Karpas-422 (cell line): Measurements from ENCODE around the gene KLF1. TPM values are rescaled to one million over a fixed set of nuclear protein-coding genes. Genes with fewer than 3 reads are reported as not detected.

Source experiments
- DNase-seq: peaks from one replicate; pipeline ENCODE4 v3.0.0-alpha.2; 2015
- H2AFZ ChIP-seq: fragments of 200-600 bp; sonication (generic); 2 replicates; pipeline ENCODE4 v1.6.1; 2014; ENCODE audit warnings: antibody characterized with exemption, low read length, mixed read lengths
- H3K27ac ChIP-seq: fragments of 200-600 bp; sonication (generic); 2 replicates; pipeline ENCODE4 v1.5.1; 2014; ENCODE audit warnings: mild to moderate bottlenecking, low read length, moderate library complexity
- H3K27me3 ChIP-seq: fragments of 200-600 bp; sonication (generic); 2 replicates; pipeline ENCODE4 v1.6.1; 2014; ENCODE audit warnings: low read length, mixed read lengths
- H3K36me3 ChIP-seq: fragments of 200-600 bp; sonication (generic); 2 replicates; pipeline ENCODE4 v1.6.1; 2014; ENCODE audit warnings: low read length, mixed read lengths; ENCODE audit not compliant: insufficient read depth
- H3K4me1 ChIP-seq: fragments of 200-600 bp; sonication (generic); 2 replicates; pipeline ENCODE4 v1.6.1; 2014; ENCODE audit warnings: mild to moderate bottlenecking, low read length, mixed read lengths
- H3K4me2 ChIP-seq: fragments of 200-600 bp; sonication (generic); 2 replicates; pipeline ENCODE4 v1.6.1; 2014; ENCODE audit warnings: low read length, low read depth, mild to moderate bottlenecking; ENCODE audit not compliant: poor library complexity, severe bottlenecking
- H3K4me3 ChIP-seq: fragments of 200-600 bp; sonication (generic); 2 replicates; pipeline ENCODE4 v1.5.1; 2014; ENCODE audit warnings: mild to moderate bottlenecking, antibody characterized with exemption, low read length, mixed read lengths
- H3K79me2 ChIP-seq: fragments of 200-600 bp; sonication (generic); 2 replicates; pipeline ENCODE4 v1.6.1; 2014; ENCODE audit warnings: mild to moderate bottlenecking, low read length, mixed read lengths
- H3K9ac ChIP-seq: fragments of 200-600 bp; sonication (generic); 2 replicates; pipeline ENCODE4 v1.6.0; 2014; ENCODE audit warnings: low read length
- H3K9me2 ChIP-seq: fragments of 200-600 bp; sonication (generic), shearing (Covaris generic); replicated peaks from 2 replicates; pipeline ENCODE4 v1.6.0; 2014; ENCODE audit warnings: mild to moderate bottlenecking, low read length, moderate library complexity; ENCODE audit not compliant: insufficient read depth
- H3K9me3 ChIP-seq: fragments of 300-700, 200-600 bp; sonication (generic); 2 replicates; pipeline ENCODE4 v1.6.1; 2014; ENCODE audit warnings: low read length, mixed read lengths
- H4K20me1 ChIP-seq: fragments of 200-600 bp; sonication (generic); 2 replicates; pipeline ENCODE4 v1.6.1; 2014; ENCODE audit warnings: mild to moderate bottlenecking, antibody characterized with exemption, low read length, low read depth; ENCODE audit not compliant: insufficient read depth
- total RNA-seq: library from RNA; depleted of rRNA; stranded (reverse); fragments of >200 nt; shearing (Covaris generic); gene quantifications from 2 replicates; pipeline ENCODE4 v1.2.3, GENCODE V29; 2014; ENCODE audit warnings: low replicate concordance

KLF1 gene
- total RNA-seq, 1 experiment from 2014 or later, result not detected

DNA sequence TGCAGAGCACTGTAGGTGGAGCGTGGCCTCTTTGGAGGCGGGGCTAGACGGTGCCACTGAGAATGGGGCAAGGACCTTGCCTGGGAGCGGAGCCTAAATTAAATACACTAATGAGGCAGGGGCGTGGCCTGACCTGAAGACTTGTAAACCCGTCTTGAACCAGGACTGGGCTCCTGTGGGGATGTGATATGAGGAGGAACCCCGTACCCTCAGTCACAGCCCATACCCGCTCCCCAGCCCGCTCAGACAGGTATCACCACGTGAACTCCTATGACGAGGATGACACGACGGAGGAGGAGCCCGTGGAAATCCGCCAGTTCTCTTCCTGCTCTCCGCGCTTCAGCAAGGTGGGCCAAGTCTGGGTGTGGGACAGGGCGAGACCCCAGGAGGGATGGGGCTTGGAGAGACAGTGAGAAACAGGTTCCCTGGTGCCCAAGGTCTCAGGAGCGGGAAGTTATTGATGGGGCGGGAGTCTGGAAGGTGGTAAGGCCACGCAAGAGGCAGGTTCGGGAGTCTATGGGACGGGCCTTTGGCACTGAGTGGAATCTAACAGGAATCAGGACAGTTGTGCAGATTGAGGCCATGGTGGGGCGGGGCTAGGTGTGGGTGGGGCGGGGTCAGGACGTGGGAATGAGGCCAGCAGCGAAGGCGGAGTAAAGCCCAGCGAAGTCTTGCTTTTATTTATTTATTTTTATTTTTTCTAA, 20.4 kb downstream of the KLF1 start:
- no peaks in the 10 kb centered on the region for H3K9me3 ChIP-seq
- peak overlapping the region; percentile 72 for H3K4me2 ChIP-seq
- H3K79me2 ChIP-seq, result no peaks in the 10 kb centered on the region
- peak; percentile 57 for DNase-seq
- H3K9ac ChIP-seq, result no peak overlapping the region
- H3K4me3 ChIP-seq, result no peak overlapping the region
- H3K27me3 ChIP-seq, result no peaks in the 10 kb centered on the region
- H2AFZ ChIP-seq, result no peak overlapping the region
- peaks cover 7% of the 10 kb centered on the region for H3K4me1 ChIP-seq
- no peaks in the 10 kb centered on the region for H3K9me2 ChIP-seq
- no peak overlapping the region for H3K27ac ChIP-seq
- H3K36me3 ChIP-seq, result no peaks in the 10 kb centered on the region
- H4K20me1 ChIP-seq, result no peaks in the 10 kb centered on the region

DNA sequence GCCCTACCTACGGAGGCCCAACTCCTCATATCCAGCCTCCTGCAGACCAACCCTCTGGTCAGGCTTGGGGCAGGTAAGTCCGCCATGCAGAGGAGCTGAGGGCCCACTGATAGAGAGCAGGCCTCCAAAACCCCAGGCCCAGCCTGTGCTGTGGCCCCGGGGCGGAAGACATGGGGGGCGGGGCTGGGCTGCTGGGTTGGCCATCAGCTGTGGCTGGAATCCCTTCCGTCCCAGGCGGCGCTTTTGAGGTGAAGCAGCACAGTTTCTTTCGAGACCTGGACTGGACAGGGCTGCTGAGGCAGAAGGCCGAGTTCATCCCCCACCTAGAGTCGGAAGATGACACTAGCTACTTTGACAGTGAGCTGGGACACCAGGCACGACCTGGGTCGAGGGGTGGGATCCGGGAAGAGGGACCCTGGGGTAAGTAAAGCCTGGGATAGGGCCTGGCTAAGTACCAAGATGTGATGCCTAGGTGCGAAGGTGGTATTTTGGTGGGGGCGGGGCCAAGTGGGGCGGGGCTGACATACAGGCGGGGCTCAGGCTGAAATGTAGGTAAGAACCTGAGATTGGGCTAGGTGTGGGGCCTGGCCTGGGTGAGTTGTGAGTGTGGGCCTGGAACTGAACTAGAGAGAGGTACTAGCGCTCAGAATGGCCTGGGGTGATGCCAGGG, 21.1 kb downstream of the KLF1 start:
- Histone ChIP-seq H3K27ac (no peak overlapping the region), H3K4me3 (no peak overlapping the region), H3K79me2 (no peaks in the 10 kb centered on the region), H3K36me3 (no peaks in the 10 kb centered on the region), H3K27me3 (no peaks in the 10 kb centered on the region), H4K20me1 (no peaks in the 10 kb centered on the region), H3K4me1 (peaks cover 7% of the 10 kb centered on the region), H3K9ac (no peak overlapping the region), H3K4me2 (no peak overlapping the region), H3K9me2 (no peaks in the 10 kb centered on the region), H2AFZ (no peak overlapping the region), H3K9me3 (no peaks in the 10 kb centered on the region)
- DNase-seq, result no peak

DNA sequence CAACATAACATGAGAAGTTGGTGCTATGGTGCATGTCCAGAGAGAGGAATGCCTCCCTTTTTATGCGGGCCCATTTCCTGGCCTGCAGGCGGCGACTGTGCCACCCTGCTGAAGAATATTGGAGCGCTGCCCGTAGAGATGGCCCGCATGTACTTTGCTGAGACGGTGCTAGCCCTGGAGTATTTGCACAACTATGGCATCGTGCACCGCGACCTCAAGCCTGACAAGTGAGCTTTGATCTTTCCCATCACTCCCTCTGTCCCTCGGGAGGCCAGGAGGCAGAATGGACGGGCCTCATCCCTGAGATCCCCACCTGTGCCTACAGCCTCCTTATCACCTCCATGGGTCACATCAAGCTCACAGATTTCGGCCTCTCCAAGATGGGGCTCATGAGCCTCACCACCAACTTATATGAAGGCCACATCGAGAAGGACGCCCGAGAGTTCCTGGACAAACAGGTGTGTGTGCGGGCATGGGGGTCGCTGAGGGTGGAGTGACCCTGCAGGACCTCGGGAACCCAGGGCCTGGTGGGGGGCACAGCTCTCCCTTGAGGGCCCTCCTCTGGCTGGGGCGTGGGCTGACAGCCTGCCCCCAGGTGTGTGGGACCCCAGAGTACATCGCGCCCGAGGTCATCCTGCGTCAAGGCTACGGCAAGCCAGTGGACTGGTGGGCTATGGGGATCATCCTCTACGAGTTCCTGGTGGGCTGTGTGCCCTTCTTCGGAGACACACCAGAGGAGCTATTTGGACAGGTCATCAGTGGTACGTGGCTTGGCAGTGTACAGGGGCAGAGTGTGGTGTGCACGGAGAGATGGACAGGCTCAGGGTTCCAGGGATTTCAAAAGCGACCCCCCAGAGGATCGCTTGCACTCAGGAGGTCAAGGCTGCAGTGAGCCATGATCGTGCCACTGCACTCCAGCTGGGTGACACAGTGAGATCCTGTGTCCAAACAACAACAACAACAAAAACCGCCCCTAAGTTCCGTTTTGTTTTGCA, 22.0 kb downstream of the KLF1 start:
- Histone ChIP-seq H3K27me3 (no peaks in the 10 kb centered on the region), H3K79me2 (no peaks in the 10 kb centered on the region), H3K27ac (no peak overlapping the region), H2AFZ (no peak overlapping the region), H3K9me2 (no peaks in the 10 kb centered on the region), H3K36me3 (no peaks in the 10 kb centered on the region), H3K9ac (no peak overlapping the region), H3K4me3 (no peak overlapping the region), H4K20me1 (no peaks in the 10 kb centered on the region), H3K9me3 (no peaks in the 10 kb centered on the region), H3K4me1 (peaks cover 7% of the 10 kb centered on the region), H3K4me2 (no peak overlapping the region)
- peak; percentile 46 for DNase-seq

DNA sequence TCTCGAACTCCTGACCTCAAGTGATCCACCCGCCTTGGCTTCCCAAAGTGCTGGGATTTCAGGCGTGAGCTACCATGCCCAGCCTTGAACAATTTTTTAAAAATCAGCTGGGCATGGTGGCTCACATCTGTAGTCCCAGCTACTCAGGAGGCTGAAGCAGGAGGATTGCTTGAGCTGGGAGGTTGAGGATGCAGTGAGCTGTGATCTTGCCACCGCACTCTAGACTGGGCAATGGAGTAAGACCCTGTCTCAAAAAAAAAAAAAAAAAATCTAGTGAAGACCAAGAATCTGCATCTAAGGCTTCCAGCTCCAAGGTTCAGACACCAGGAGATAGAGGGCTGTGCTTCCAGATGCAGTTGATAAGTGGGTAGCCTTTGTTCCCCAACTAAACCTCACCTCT, 22.9 kb downstream of the KLF1 start:
- Histone ChIP-seq H3K4me3 (no peak overlapping the region), H3K9ac (no peak overlapping the region), H3K9me2 (no peaks in the 10 kb centered on the region), H3K79me2 (no peaks in the 10 kb centered on the region), H3K9me3 (no peaks in the 10 kb centered on the region), H3K4me2 (no peak overlapping the region), H3K36me3 (no peaks in the 10 kb centered on the region), H3K4me1 (peaks cover 7% of the 10 kb centered on the region), H3K27me3 (no peaks in the 10 kb centered on the region), H3K27ac (no peak overlapping the region), H2AFZ (no peak overlapping the region), H4K20me1 (no peaks in the 10 kb centered on the region)
- DNase-seq, result no peak

DNA sequence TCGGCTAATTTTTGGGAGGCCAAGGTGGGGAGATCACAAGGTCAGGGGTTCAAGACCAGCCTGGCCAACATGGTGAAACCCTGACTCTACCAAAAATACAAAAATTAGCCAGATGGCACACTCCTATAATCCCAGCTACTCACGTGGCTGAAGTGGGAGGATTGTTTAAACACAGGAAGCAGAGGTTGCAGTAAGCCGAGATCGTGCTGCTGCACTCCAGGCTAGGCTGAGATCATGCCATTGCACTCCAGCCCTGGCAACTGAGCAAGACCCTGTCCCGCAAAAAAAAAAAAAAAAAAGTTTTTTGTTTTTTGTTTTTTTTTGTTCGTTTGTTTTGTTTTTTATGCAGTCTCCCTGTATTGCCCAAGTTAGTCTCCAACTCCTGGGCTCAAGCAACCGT, 27.5 kb downstream of the KLF1 start:
- no peak overlapping the region for H3K4me3 ChIP-seq
- no peaks in the 10 kb centered on the region for H3K9me3 ChIP-seq
- H3K27ac ChIP-seq, result no peak overlapping the region
- no peaks in the 10 kb centered on the region for H4K20me1 ChIP-seq
- H3K36me3 ChIP-seq, result no peaks in the 10 kb centered on the region
- H3K4me1 ChIP-seq, result no peaks in the 10 kb centered on the region
- H3K79me2 ChIP-seq, result no peaks in the 10 kb centered on the region
- H3K27me3 ChIP-seq, result no peaks in the 10 kb centered on the region
- H3K9ac ChIP-seq, result no peak overlapping the region
- no peak overlapping the region for H2AFZ ChIP-seq
- no peak for DNase-seq
- H3K9me2 ChIP-seq, result no peaks in the 10 kb centered on the region
- no peak overlapping the region for H3K4me2 ChIP-seq

DNA sequence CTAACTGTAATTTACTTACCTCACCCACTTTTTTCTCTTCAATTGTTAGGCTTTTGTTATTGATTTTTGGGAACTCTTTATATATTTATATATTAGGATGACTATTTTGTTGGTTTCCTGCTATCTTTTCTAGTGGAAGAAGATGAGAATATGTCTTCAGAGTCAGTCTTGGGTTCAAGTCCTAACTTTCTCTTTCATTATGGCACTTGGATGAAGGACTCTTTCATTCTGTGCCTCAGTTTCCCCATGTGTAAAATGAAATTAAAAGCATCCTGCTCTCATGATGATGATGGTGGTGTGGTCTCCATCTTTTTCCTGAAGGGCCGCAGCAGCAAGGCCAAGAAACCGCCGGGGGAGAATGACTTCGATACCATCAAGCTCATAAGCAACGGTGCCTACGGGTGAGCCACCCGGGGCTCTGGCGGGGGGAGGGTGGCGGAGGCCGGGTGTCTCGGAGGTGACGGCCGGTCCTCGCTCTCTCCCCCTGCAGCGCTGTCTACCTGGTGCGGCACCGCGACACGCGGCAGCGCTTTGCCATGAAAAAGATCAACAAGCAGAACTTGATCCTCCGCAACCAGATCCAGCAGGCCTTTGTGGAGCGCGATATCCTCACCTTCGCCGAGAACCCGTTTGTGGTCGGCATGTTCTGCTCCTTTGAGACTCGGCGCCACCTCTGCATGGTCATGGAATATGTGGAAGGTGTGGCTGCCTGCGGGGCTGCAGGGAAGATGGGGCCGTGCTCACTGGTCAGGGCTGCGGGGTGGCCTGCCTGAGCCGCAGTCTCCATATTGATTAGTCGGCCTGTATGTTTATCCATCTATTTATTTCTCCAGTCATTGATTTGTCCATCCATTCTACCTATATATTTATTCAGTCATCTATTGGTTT, 28.7 kb downstream of the KLF1 start:
- no peaks in the 10 kb centered on the region for H3K79me2 ChIP-seq
- no peaks in the 10 kb centered on the region for H3K9me2 ChIP-seq
- no peak for DNase-seq
- H3K4me1 ChIP-seq, result no peaks in the 10 kb centered on the region
- H3K9me3 ChIP-seq, result no peaks in the 10 kb centered on the region
- no peak overlapping the region for H3K4me2 ChIP-seq
- H3K36me3 ChIP-seq, result no peaks in the 10 kb centered on the region
- H2AFZ ChIP-seq, result no peak overlapping the region
- no peaks in the 10 kb centered on the region for H3K27me3 ChIP-seq
- H3K27ac ChIP-seq, result no peak overlapping the region
- H3K4me3 ChIP-seq, result no peak overlapping the region
- H3K9ac ChIP-seq, result no peak overlapping the region
- H4K20me1 ChIP-seq, result no peaks in the 10 kb centered on the region

DNA sequence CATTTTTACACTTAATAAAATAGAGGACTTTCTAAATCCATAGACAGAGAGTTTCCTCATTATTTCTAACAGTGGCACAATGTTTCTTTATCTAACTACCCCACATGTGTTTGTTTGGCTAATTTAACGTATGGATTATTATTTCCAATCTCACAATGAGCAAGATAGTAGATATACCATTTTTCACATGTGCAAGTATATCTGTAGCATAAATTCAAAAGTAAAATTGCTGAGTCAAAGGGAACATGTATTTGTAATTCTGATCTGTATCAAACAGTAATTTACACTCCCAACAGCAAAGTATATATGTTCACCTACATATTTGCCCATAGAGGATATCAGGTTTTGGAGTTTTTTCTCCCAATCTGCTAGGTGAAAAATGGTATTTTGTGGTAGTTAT, 30.3 kb downstream of the KLF1 start:
- H3K36me3 ChIP-seq, result no peaks in the 10 kb centered on the region

More for the DNA sequence above, 30.3 kb downstream of the KLF1 start:
- no peak for DNase-seq
- Histone ChIP-seq H3K4me2 (no peak overlapping the region), H3K9ac (no peak overlapping the region), H3K9me3 (no peaks in the 10 kb centered on the region), H3K79me2 (no peaks in the 10 kb centered on the region), H2AFZ (no peak overlapping the region), H3K4me3 (no peak overlapping the region), H3K27ac (no peak overlapping the region), H3K9me2 (no peaks in the 10 kb centered on the region), H4K20me1 (no peaks in the 10 kb centered on the region), H3K27me3 (no peaks in the 10 kb centered on the region), H3K4me1 (no peaks in the 10 kb centered on the region)
